Endothelial cell of umbilical vein (primary cell): ENCODE data around the gene RAMP1. TPM values are rescaled to one million over a fixed set of nuclear protein-coding genes. Genes with fewer than 3 reads are reported as not detected.

ENCODE experiments used
- BruUV-seq: library from RNA; stranded (reverse); fragments of 400-500 nt; replicated peaks from 2 replicates; lab custom pipeline; 2021; lab: Mats Ljungman, UMichigan
- CTCF ChIA-PET: fragments of 300-600, 350-600 bp; sonication (Branson Sonifier 250); formaldehyde crosslinking; loops from one replicate; lab custom pipeline; 2021; ENCODE audit warnings: antibody characterized with exemption, inconsistent platforms; lab: Charles Lee
- POLR2A ChIA-PET: fragments of 300-600, 350-600 bp; sonication (Branson Sonifier 250); formaldehyde crosslinking; loops from one replicate; lab custom pipeline; 2021; ENCODE audit warnings: antibody characterized with exemption, inconsistent platforms; lab: Charles Lee
- DNase-seq: peaks from one replicate; pipeline ENCODE4 v3.0.0-alpha.2; 2011; ENCODE audit warnings: low read depth, low spot score
- FAIRE-seq: peaks from 2 replicates; lab custom pipeline; 2011; peaks lifted over from hg19 to GRCh38; lab: Jason Lieb, UNC
- H2AFZ ChIP-seq: 2 replicates; pipeline ENCODE4 v1.6.0; 2012; ENCODE audit warnings: low read depth, low read length, control low read depth, inconsistent platforms
- H3K27ac ChIP-seq: 2 replicates; pipeline ENCODE4 v1.5.1; 2011; ENCODE audit warnings: low read depth, mild to moderate bottlenecking, control low read depth, low read length, moderate library complexity; ENCODE audit not compliant: insufficient read depth
- H3K27me3 ChIP-seq, 2 experiments: 2 replicates each; pipeline versions ENCODE4 v1.6.0 to v1.6.1; 2011; ENCODE audit warnings: low read length in 2 of 2, mixed read lengths in 1 of 2; ENCODE audit not compliant: control insufficient read depth in 2 of 2, insufficient read depth in 2 of 2
- H3K36me3 ChIP-seq, 2 experiments: 2 replicates in 1 of 2; 3 replicates in 1 of 2; pipeline ENCODE4 v1.5.1; 2011; ENCODE audit warnings: low read length in 2 of 2, mild to moderate bottlenecking in 1 of 2, moderate library complexity in 1 of 2; ENCODE audit not compliant: control insufficient read depth in 2 of 2, insufficient read depth in 2 of 2; ENCODE audit errors: extremely low read depth in 1 of 2
- H3K4me1 ChIP-seq: 3 replicates; pipeline ENCODE4 v1.5.1; 2011; ENCODE audit warnings: mild to moderate bottlenecking, low read length; ENCODE audit not compliant: control insufficient read depth, insufficient read depth; ENCODE audit errors: extremely low read depth
- H3K4me2 ChIP-seq: 2 replicates; pipeline ENCODE4 v1.6.1; 2011; ENCODE audit warnings: low read length, control low read depth, mixed read lengths; ENCODE audit not compliant: insufficient read depth
- H3K4me3 ChIP-seq, 3 experiments: fragments of 200-600 bp in 1 of 3; sonication (generic), shearing (Covaris generic) in 1 of 3; replicated peaks in 1 of 3; 2 replicates each; pipeline ENCODE4 v1.5.1; 2011 to 2016; ENCODE audit warnings: control low read depth in 3 of 3, low read length in 3 of 3, mild to moderate bottlenecking in 2 of 3, inconsistent platforms in 1 of 3, low read depth in 1 of 3, moderate library complexity in 1 of 3; ENCODE audit not compliant: insufficient read depth in 1 of 3
- H3K79me2 ChIP-seq: 2 replicates; pipeline ENCODE4 v1.6.0; 2012; ENCODE audit warnings: low read length, inconsistent platforms; ENCODE audit not compliant: control insufficient read depth, insufficient read depth
- H3K9ac ChIP-seq: replicated peaks from 2 replicates; pipeline ENCODE3; 2011; ENCODE audit warnings: low read length, control low read depth; ENCODE audit not compliant: insufficient read depth; ENCODE audit errors: extremely low read depth
- H3K9me1 ChIP-seq: replicated peaks from 3 replicates; pipeline ENCODE4 v1.6.0; 2011; ENCODE audit warnings: mild to moderate bottlenecking, low read length; ENCODE audit not compliant: control insufficient read depth, insufficient read depth; ENCODE audit errors: extremely low read depth
- H3K9me3 ChIP-seq: replicated peaks from 2 replicates; pipeline ENCODE4 v1.5.1; 2012; ENCODE audit warnings: low read length, inconsistent platforms; ENCODE audit not compliant: control insufficient read depth, insufficient read depth
- H4K20me1 ChIP-seq: replicated peaks from 2 replicates; pipeline ENCODE3; 2011; ENCODE audit warnings: mild to moderate bottlenecking, low read length; ENCODE audit not compliant: control insufficient read depth, insufficient read depth; ENCODE audit errors: extremely low read depth
- EZH2 ChIP-seq: IDR thresholded peaks from 2 replicates; pipeline ENCODE4 v1.6.1; 2012; ENCODE audit warnings: borderline replicate concordance, low read depth, mild to moderate bottlenecking, moderate library complexity, low read length, inconsistent platforms; ENCODE audit not compliant: severe bottlenecking
- JUN ChIP-seq: IDR thresholded peaks from 2 replicates; pipeline ENCODE4 v1.6.1; 2011; ENCODE audit warnings: borderline replicate concordance, low read depth; ENCODE audit not compliant: insufficient read length, insufficient read depth
- POLR2A ChIP-seq: IDR thresholded peaks from 2 replicates; pipeline ENCODE4 v1.6.1; 2012; ENCODE audit warnings: low read depth, mild to moderate bottlenecking, control low read depth, low read length
- POLR2AphosphoS5 ChIP-seq: IDR thresholded peaks from 2 replicates; pipeline ENCODE4 v1.6.1; 2012; ENCODE audit warnings: low read depth, mild to moderate bottlenecking, control low read depth, low read length, moderate library complexity; ENCODE audit not compliant: insufficient read depth
- dilution Hi-C: fragments of 300-500 bp; cut with MboI; formaldehyde crosslinking; loops from one replicate; pipeline ENCODE4 v1.15.0; 2019; ENCODE audit warnings: low sequenced_read_pairs; ENCODE audit not compliant: extremely low pct_ligation_motif_present
- intact Hi-C: fragments of 100-400 bp; cut with micrococcal nuclease; formaldehyde crosslinking; loops from one replicate; pipeline ENCODE4 v1.10.0; 2022
- polyA plus RNA-seq, 4 experiments: library from polyadenylated mRNA; depleted of rRNA in 3 of 4; stranded (reverse) in 3 of 4; unstranded in 1 of 4; fragments of >200 nt; gene quantifications; 2 replicates each; pipeline versions ENCODE4 v1.2.1 to v1.2.3, GENCODE V29; 2011 to 2012; ENCODE audit warnings: missing spikeins in 1 of 4
- total RNA-seq: library from RNA; stranded (reverse); gene quantifications from 2 replicates; pipeline ENCODE4 v1.2.3, GENCODE V29; 2021
- TF ChIP-seq, protein P1 (sequence below): IDR thresholded peaks from 2 replicates; pipeline ENCODE4 v1.6.1; 2011; ENCODE audit not compliant: insufficient read depth, insufficient read length
- TF ChIP-seq, protein P2 (sequence below), 2 donors: IDR thresholded peaks; 1 replicate in 1 of 2; 2 replicates in 1 of 2; pipeline ENCODE4 v1.5.1; 2011; ENCODE audit warnings: low read length in 2 of 2, mild to moderate bottlenecking in 2 of 2, moderate library complexity in 2 of 2, control low read depth in 1 of 2, inconsistent platforms in 1 of 2, low read depth in 1 of 2; ENCODE audit not compliant: insufficient read depth in 1 of 2; ENCODE audit errors: extremely low read depth in 1 of 2

The RAMP1 gene
- total and polyA plus RNA-seq, 2 donors (not counting 3 experiments of a cell fraction or from before 2014, with no cell fraction given), result 0.18 TPM; not detected in 1

DNA sequence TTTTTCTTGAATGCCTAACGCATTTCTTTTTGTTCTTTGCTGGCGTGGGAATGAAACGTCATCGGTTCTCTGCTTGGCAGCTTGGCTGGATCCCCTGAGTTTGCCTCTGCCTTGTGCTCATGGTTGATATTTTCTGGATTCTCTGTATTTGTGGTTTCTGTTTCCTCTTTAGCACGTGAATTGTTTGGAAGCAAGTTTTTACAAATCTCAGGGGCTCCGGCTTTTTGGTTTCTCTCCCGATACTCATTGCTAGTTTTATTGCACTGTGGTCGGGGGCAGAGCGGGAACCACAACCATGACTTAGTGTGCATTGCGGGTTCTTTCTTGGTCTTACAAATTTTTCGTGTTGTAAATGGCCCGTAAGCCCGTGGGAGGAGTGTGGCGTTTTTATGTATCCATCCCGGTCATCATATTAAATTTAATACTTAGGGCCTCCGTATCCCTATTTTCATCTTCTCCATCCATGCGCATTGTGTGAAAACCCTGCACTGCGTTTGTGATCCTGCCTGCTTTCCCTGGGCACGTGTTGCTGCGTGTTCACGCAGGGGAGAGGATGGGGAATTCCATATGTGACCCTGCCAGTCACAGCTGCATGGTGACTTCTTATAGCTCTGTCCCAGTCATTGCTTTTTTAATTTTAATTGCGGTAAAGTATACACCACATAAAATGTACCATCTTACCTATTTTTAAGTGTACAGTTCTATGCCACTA, 9.4 kb downstream of the RAMP1 start:
- no peaks in the 10 kb centered on the region for H3K9me1 ChIP-seq
- H3K4me3 ChIP-seq, result no peak overlapping the region
- no peaks in the 10 kb centered on the region for H4K20me1 ChIP-seq
- intact Hi-C loops (no loop called here), dilution Hi-C loops (no loop called here)
- H3K27me3 ChIP-seq, result no peaks in the 10 kb centered on the region
- H3K36me3 ChIP-seq, result no peaks in the 10 kb centered on the region
- no TSS peak for BruUV-seq
- H3K9ac ChIP-seq, result no peak overlapping the region
- FAIRE-seq (no peak), DNase-seq (no peak)
- CTCF ChIA-PET, result no interaction called here
- H3K79me2 ChIP-seq, result no peaks in the 10 kb centered on the region
- no peaks in the 10 kb centered on the region for H3K9me3 ChIP-seq
- no peak for TF ChIP-seq POLR2AphosphoS5
- no peak for TF ChIP-seq EZH2
- TF ChIP-seq, protein P1, sequence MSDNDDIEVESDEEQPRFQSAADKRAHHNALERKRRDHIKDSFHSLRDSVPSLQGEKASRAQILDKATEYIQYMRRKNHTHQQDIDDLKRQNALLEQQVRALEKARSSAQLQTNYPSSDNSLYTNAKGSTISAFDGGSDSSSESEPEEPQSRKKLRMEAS, result no peak
- TF ChIP-seq, protein P2, sequence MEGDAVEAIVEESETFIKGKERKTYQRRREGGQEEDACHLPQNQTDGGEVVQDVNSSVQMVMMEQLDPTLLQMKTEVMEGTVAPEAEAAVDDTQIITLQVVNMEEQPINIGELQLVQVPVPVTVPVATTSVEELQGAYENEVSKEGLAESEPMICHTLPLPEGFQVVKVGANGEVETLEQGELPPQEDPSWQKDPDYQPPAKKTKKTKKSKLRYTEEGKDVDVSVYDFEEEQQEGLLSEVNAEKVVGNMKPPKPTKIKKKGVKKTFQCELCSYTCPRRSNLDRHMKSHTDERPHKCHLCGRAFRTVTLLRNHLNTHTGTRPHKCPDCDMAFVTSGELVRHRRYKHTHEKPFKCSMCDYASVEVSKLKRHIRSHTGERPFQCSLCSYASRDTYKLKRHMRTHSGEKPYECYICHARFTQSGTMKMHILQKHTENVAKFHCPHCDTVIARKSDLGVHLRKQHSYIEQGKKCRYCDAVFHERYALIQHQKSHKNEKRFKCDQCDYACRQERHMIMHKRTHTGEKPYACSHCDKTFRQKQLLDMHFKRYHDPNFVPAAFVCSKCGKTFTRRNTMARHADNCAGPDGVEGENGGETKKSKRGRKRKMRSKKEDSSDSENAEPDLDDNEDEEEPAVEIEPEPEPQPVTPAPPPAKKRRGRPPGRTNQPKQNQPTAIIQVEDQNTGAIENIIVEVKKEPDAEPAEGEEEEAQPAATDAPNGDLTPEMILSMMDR (IDR thresholded peaks at IDR 0.05; ENCODE audit: extremely low read depth in 1 of 2, insufficient read depth in 1 of 2, low read depth in 1 of 2, low read length in 2 of 2), result no peak
- no peak for TF ChIP-seq JUN
- TF ChIP-seq POLR2A, result no peak
- no peak overlapping the region for H3K4me2 ChIP-seq
- H2AFZ ChIP-seq, result no peak overlapping the region
- POLR2A ChIA-PET, result no interaction called here
- peaks cover 5% of the 10 kb centered on the region for H3K4me1 ChIP-seq
- no peak overlapping the region for H3K27ac ChIP-seq
